Esophagus squamous epithelium (tissue), 5 donors: Measurements from ENCODE around the gene GLYATL3. TPM values are rescaled to one million over a fixed set of nuclear protein-coding genes. Genes with fewer than 3 reads are reported as not detected.

ENCODE experiments used
- DNase-seq: peaks from one replicate; lab custom pipeline; 2025; lab: John Stamatoyannopoulos, UW
- H3K27ac ChIP-seq, 4 donors: fragments of 200-600 bp; sonication (generic); one replicate each; pipeline ENCODE4 v1.5.1; 2016 to 2019; ENCODE audit warnings: mild to moderate bottlenecking in 1 of 4
- H3K27me3 ChIP-seq, 4 donors: fragments of 200-600 bp; sonication (generic); 1 replicate in 3 of 4; 2 replicates in 1 of 4; pipeline versions ENCODE4 v1.5.1 to v1.6.0; 2017 to 2021; ENCODE audit warnings: antibody characterized with exemption in 1 of 4
- H3K36me3 ChIP-seq, 3 donors: fragments of 200-600 bp; sonication (generic); one replicate each; pipeline ENCODE4 v1.5.1; 2016 to 2019
- H3K4me1 ChIP-seq, 3 donors: fragments of 200-600 bp; sonication (generic); one replicate each; pipeline ENCODE4 v1.5.1; 2017 to 2019
- H3K4me3 ChIP-seq, 4 donors: fragments of 200-600 bp; sonication (generic); 1 replicate in 3 of 4; 2 replicates in 1 of 4; pipeline ENCODE4 v1.5.1; 2016 to 2019; ENCODE audit warnings: mild to moderate bottlenecking in 2 of 4, moderate library complexity in 1 of 4
- H3K9me3 ChIP-seq, 3 donors: fragments of 200-600 bp; sonication (generic); one replicate each; pipeline ENCODE4 v1.5.1; 2016 to 2019
- CTCF ChIP-seq, 6 experiments: fragments of 450-650 bp in 4 of 6; fragments of 200-600 bp in 2 of 6; sonication (generic) in 2 of 6; IDR thresholded peaks; one replicate each; pipeline ENCODE4 v1.5.1; 2016 to 2019; ENCODE audit warnings: antibody characterized with exemption in 6 of 6, mild to moderate bottlenecking in 4 of 6, moderate library complexity in 4 of 6
- POLR2A ChIP-seq, 4 donors: fragments of 450-650 bp; IDR thresholded peaks; one replicate each; pipeline ENCODE4 v1.6.1; 2017; ENCODE audit warnings: antibody characterized with exemption in 4 of 4, mild to moderate bottlenecking in 4 of 4, moderate library complexity in 3 of 4
- WGBS, 2 donors: methylation state at CpG; one replicate each; pipeline ENCODE4 v1.1.5; 2018; 5-methylcytosine and 5-hydroxymethylcytosine counted together
- intact Hi-C: fragments of 100-400 bp; cut with DNase I; formaldehyde crosslinking; loops from one replicate; pipeline ENCODE4 v1.15.0; 2022
- total RNA-seq, 4 donors: library from RNA; depleted of rRNA; stranded (reverse); fragments of >200 nt; gene quantifications; one replicate each; pipeline ENCODE4 v1.1.0, GENCODE V29; 2016
- donor health status: DM: yes; HTN: yes; CAD: no.

GLYATL3 gene
- total RNA-seq, 4 donors from 2014 or later = not detected

GRCh38 chr6:49527320-49527719 lies 27.6 kb downstream of the GLYATL3 start:
- Histone ChIP-seq H3K9me3 (no peaks in the 10 kb centered on the region), H3K27me3 (peaks cover 0 to 15% (median 1%) of the 10 kb centered on the region in 4 donors), H3K4me3 (no peak overlapping the region), H3K4me1 (peaks cover 0 to 6% (median 3%) of the 10 kb centered on the region in 3 donors), H3K27ac (no peak overlapping the region), H3K36me3 (no peaks in the 10 kb centered on the region)
- WGBS, 2 donors = 21 to 50% methylated on average over 1 of the region's 1 CpG
- intact Hi-C loops = no loop called here
- TF ChIP-seq CTCF (IDR thresholded peaks at IDR 0.05) = no peak
- TF ChIP-seq POLR2A (IDR thresholded peaks at IDR 0.05) = no peak
- DNase-seq = no peak

DNA sequence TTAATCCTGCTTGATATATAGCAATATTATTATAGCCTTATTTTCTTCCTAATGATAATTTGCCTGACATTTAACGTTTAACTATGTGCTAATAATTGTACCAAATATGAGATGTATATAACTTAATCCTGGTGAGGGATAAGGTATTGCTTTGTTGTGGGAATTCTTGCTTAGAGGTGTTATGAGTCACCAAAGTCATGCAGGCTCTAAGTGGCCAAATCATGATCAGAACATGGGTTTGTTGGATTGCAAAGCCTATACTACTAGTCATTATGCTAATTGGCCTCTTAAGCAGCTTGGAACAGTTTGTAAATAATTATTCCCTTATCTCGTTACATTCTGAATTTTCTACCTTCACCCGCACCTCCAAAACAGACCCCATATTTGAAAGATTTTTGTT lies 28.8 kb downstream of the GLYATL3 start:
- TF ChIP-seq CTCF (IDR thresholded peaks at IDR 0.05) = no peak
- TF ChIP-seq POLR2A (IDR thresholded peaks at IDR 0.05) = no peak
- Histone ChIP-seq H3K27ac (no peak overlapping the region), H3K9me3 (no peaks in the 10 kb centered on the region), H3K4me1 (peaks cover 0 to 6% (median 3%) of the 10 kb centered on the region in 3 donors), H3K27me3 (peaks cover 0 to 15% (median under 1%) of the 10 kb centered on the region in 4 donors), H3K4me3 (no peak overlapping the region), H3K36me3 (no peaks in the 10 kb centered on the region)
- 27 to 35% methylated on average over 3 of the region's 3 CpGs for WGBS, 2 donors
- no peak for DNase-seq
- intact Hi-C loops = no loop called here

DNA sequence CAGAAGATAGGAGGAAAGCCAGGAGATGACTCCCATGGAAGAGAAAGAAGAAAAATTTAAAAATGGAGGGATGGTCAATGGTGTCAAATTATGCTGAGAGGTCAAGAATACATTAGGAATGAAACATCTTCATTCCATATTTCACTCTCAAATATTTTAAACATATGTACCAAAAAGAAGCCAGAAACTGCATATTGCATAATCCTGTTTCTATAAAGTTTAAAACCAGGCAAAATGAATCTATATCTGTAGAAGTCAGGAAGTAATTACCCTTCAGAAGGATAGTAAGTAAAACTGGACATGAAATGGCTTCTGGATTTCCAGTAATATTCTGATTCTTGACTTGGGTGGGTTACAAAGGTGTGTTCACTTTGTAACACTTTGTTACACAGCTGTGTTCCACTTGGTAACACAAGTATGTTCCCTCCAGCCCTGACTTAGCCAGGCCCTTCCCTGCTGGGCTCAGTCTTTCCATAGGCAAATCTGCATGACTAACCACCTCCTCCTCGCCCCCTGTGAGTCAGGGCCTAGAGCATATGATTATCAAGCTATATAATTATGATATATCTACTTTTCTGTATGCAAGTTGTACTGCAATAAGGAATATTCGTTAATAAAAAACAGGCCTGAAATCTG lies 30.5 kb downstream of the GLYATL3 start:
- no peak for DNase-seq
- intact Hi-C loops = loop anchor here (5.0 kb wide), 1 partner anchor 77 kb away; no protein-coding TSS in a partner anchor

GRCh38 chr6:49531774-49532569 lies 32.2 kb downstream of the GLYATL3 start:
- 5% methylated on average over 3 of the region's 3 CpGs for WGBS, 2 donors
- H3K27me3 ChIP-seq = peaks cover 0 to 8% (median 0%) of the 10 kb centered on the region in 4 donors
- H3K4me3 ChIP-seq = peak overlapping the region in 1 of 4 donors; percentile 17
- no peaks in the 10 kb centered on the region for H3K36me3 ChIP-seq
- no peak for DNase-seq
- intact Hi-C loops = loop anchor here (5.0 kb wide), 1 partner anchor 75 kb away; no protein-coding TSS in a partner anchor
- H3K9me3 ChIP-seq = no peaks in the 10 kb centered on the region
- TF ChIP-seq POLR2A (IDR thresholded peaks at IDR 0.05) (no peak), CTCF (IDR thresholded peaks at IDR 0.05) (peak; percentile 40 to 91 (median 80))
- H3K27ac ChIP-seq = no peak overlapping the region
- peaks cover 0 to 6% (median 3%) of the 10 kb centered on the region in 3 donors for H3K4me1 ChIP-seq

More for the DNA sequence above, 30.5 kb downstream of the GLYATL3 start:
- H3K9me3 ChIP-seq = no peaks in the 10 kb centered on the region
- TF ChIP-seq CTCF (IDR thresholded peaks at IDR 0.05) (no peak), POLR2A (IDR thresholded peaks at IDR 0.05) (no peak)
- H3K27ac ChIP-seq = no peak overlapping the region
- peaks cover 0 to 6% (median 3%) of the 10 kb centered on the region in 3 donors for H3K4me1 ChIP-seq
- no peak overlapping the region for H3K4me3 ChIP-seq
- peaks cover 0 to 15% (median 0%) of the 10 kb centered on the region in 4 donors for H3K27me3 ChIP-seq
- 64 to 79% methylated on average over 2 of the region's 2 CpGs for WGBS, 2 donors
- no peaks in the 10 kb centered on the region for H3K36me3 ChIP-seq

- intact Hi-C loops = no loop called here
- WGBS, 2 donors = 76 to 82% methylated on average over 5 of the region's 5 CpGs
- no peaks in the 10 kb centered on the region for H3K9me3 ChIP-seq
- peaks cover 0 to 6% (median 0%) of the 10 kb centered on the region in 3 donors for H3K4me1 ChIP-seq
- TF ChIP-seq POLR2A (IDR thresholded peaks at IDR 0.05) = no peak
- no peak for TF ChIP-seq CTCF (IDR thresholded peaks at IDR 0.05)
- DNase-seq = no peak
- no peaks in the 10 kb centered on the region for H3K27me3 ChIP-seq
- H3K4me3 ChIP-seq = no peak overlapping the region
- no peak overlapping the region for H3K27ac ChIP-seq
- H3K36me3 ChIP-seq = no peaks in the 10 kb centered on the region
Measured at GRCh38 chr6:49535795-49536194, 36.1 kb downstream of the GLYATL3 start.
